HEK293T (cell line): ENCODE measurements around the gene LPAR3.

Source experiments
- BHLHE40 ChIP-seq: fragments of 450-650 bp; IDR thresholded peaks from 2 replicates; pipeline ENCODE4 v1.6.1; 2016; ENCODE audit warnings: mild to moderate bottlenecking, moderate library complexity, borderline replicate concordance
- SP1 ChIP-seq: fragments of 450-650 bp; IDR thresholded peaks from 2 replicates; pipeline ENCODE4 v1.6.1; 2017
- TARDBP ChIP-seq: fragments of 450-650 bp; IDR thresholded peaks from 2 replicates; pipeline ENCODE4 v1.6.1; 2016
- TF ChIP-seq, protein P1 (sequence below): fragments of 450-650 bp; IDR thresholded peaks from 2 replicates; pipeline ENCODE4 v1.6.1; 2016

DNA sequence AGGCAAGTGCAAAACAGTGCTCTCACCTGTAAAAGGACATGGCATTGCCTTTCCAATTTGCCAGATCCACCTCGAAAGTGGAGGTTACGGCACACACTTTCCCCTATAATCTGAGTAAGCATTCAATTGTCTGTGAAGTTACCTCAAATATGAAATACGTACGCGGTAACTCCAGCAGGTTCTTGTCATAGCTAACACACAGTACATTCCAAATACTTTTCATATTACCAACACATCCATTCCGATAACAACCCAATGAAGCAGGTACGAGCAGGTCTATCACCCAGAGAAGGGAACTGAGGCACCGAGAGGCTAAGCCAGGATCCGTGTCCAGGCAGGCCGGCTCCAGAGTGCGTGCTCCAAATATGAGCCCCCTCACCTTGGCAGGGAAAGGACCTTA, 46.8 kb upstream of the LPAR3 start:
- no peak for TF ChIP-seq SP1
- TF ChIP-seq TARDBP: no peak
- no peak for TF ChIP-seq BHLHE40
- TF ChIP-seq, protein P1, sequence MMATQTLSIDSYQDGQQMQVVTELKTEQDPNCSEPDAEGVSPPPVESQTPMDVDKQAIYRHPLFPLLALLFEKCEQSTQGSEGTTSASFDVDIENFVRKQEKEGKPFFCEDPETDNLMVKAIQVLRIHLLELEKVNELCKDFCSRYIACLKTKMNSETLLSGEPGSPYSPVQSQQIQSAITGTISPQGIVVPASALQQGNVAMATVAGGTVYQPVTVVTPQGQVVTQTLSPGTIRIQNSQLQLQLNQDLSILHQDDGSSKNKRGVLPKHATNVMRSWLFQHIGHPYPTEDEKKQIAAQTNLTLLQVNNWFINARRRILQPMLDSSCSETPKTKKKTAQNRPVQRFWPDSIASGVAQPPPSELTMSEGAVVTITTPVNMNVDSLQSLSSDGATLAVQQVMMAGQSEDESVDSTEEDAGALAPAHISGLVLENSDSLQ: no peak
